Anterior cingulate cortex (tissue), 58 donors: ENCODE measurements around the gene TAF7.
A peak's percentile ranks its signal among the peaks of the same experiment; 100 is the strongest.
"Not testable (repeated sequence)": the region's sequence is repeated elsewhere in the genome, so short reads cannot be mapped to it uniquely, and the experiment has no call there.

Experiments
- DNase-seq, 58 donors: peaks; one replicate each; lab custom pipeline; 2025; lab: John Stamatoyannopoulos, UW

Gene TAF7, protein sequence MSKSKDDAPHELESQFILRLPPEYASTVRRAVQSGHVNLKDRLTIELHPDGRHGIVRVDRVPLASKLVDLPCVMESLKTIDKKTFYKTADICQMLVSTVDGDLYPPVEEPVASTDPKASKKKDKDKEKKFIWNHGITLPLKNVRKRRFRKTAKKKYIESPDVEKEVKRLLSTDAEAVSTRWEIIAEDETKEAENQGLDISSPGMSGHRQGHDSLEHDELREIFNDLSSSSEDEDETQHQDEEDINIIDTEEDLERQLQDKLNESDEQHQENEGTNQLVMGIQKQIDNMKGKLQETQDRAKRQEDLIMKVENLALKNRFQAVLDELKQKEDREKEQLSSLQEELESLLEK

DNA sequence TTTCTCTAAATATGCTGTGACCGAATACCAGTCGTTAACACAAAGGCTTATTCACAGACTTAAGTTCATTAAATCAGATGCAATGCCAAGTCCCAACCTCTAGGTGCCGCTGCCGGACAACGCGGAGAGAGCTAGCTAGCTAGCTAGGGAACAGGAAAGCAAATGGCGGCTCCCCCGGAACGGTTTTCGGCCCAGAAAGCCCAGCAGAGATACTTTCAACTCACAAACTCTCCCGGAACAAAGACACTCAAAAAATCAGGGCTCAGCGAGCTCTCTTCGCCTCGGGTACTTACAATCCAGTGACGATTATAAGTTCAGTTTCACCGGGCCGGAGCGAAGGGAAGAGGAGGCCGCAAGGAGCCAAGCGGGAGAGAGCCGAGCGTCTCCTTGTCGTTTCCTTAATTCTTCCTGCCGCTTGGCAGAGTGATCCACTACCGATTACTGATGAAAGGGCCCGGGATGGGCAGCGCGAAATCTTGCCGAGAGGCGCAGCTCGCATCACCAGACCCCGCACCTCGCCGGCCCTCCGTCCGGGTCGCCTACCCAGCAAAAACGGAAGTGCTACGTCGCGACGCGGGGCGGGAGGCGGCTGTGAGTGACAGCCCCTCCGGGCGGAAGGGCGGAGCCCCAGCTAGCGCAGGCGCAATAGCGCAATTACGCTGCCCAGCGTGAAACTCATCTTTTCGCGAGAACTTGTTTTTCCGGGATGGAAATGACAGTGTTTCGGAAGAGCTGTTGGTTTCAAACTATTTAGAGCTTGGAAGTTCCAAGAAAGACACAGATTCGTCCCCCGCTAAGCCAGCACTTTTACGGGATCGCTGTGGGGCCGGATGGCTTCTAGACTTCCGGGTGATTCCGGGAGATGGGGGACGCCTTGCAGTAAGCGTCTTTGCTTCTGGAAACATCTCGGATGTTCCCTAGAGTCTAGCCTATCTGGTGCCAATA lies at the start of gene TAF7:
Gene TAF7 (minus strand): TSS at position 560 of the 945 bp plus-strand sequence. CDS start 740 bp downstream, outside the sequence.
- DNase-seq = peak; percentile 9 to 91 (median 85)

DNA sequence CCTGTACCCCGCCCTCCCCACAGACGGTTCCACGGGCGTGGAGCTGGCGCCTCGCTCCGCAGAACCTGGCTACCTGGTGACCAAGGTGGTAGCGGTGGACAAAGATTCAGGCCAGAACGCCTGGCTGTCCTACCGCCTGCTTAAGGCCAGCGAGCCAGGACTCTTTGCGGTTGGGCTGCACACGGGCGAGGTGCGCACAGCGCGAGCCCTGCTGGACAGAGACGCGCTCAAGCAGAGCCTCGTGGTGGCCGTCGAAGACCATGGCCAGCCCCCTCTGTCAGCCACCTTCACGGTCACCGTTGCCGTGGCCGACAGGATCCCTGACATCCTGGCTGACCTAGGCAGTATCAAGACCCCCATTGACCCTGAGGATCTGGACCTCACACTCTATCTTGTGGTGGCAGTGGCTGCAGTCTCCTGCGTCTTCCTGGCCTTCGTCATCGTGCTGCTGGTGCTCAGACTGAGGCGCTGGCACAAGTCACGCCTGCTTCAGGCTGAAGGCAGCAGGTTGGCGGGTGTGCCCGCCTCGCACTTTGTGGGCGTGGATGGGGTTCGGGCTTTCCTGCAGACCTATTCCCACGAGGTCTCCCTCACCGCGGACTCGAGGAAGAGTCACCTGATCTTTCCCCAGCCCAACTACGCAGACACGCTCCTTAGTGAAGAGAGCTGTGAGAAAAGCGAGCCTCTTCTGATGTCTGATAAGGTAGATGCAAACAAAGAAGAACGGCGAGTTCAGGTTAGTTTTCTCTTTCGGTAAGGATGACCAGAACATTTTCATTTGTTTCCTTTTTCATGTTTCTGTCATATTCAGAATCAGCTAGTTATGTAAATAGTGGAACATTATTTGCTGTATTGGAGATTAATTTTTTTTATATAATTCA lies 45.7 kb upstream of the TAF7 start:
- DNase-seq = no peak

DNA sequence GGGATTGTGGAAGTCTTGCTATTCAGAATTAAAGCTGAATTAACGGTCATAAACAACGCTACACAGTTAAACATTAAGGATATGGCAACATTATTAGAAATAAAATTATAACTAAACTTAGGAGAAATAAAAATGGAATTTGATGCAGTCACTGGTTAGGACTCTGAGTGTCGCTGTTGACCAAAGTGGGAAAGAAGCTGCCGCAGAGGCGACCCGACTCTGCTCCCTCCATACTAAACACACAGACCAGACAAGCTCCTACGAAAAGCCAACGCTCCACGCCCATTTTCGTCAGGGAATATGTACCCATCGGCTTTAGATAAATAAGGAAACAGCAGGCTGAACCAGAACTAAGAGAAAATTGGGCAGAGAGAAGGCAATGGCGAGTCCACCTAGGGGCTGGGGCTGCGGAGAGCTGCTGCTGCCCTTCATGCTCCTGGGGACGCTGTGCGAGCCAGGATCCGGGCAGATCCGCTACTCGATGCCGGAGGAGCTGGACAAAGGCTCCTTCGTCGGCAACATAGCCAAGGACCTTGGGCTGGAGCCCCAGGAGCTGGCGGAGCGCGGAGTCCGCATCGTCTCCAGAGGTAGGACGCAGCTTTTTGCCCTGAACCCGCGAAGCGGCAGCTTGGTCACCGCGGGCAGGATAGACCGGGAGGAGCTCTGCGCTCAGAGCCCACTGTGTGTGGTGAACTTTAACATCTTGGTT lies 43.5 kb upstream of the TAF7 start, which contains the start of gene PCDHGA5:
Gene PCDHGA5 (plus strand): TSS at position 211 of the 709 bp plus-strand sequence. CDS start 169 bp downstream, at position 380.
- DNase-seq = no peak

DNA sequence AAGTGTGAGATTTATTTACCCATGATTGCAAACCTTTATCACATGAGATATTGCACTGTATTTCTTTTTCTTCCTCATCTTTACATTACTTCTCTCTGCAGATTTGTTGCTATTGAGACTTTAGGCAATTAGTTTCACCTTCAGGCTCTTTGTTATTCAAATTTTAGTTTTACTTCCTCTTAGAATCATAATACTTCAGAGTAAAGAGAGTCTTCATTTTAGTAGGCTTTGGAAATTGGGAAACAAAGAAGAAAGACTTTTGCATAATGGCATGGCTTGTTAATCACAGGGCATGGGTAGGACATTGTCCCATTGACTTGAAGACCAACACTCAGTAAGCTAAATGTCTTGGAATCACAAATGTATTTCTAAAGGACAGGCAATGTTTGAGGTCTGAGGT lies 42.1 kb upstream of the TAF7 start:
- DNase-seq = no peak

DNA sequence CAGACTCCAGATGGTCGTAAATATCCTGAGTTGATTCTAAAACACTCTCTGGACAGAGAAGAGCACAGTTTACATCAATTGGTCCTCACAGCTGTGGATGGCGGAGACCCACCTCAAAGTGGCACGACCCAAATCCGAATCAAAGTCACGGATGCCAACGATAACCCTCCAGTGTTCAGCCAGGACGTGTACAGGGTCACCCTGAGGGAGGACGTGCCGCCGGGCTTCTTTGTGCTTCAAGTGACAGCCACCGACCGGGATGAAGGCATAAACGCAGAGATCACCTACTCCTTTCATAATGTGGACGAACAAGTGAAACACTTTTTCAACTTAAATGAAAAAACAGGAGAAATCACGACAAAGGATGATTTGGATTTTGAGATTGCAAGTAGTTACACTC lies 40.1 kb upstream of the TAF7 start:
- DNase-seq = no peak

DNA sequence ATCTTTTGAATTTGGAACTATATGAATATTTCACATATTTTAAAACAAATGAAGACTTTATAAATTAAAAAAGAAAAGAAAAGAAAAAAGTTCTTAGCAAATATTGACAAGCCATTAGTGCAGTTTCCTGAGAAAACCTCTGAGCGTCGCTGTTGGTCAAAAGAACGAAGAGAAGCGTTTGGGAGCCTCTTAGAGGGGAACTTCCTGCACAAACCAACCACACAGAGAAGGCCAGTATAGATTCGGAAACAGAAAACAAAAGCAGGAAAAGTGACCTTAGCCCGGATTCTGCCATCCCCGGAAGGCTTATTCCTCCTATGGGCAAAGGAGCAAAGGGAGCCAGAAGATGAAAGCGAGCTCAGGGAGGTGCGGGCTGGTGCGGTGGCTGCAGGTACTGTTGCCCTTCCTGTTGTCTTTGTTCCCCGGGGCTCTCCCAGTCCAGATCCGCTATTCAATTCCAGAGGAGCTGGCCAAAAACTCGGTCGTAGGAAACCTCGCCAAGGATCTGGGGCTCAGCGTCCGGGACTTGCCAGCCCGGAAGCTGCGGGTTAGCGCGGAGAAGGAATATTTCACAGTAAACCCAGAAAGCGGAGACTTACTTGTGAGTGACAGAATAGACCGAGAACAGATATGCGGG lies 39.3 kb upstream of the TAF7 start, which contains the start of gene PCDHGB2:
Gene PCDHGB2 (plus strand): TSS at position 205 of the 637 bp plus-strand sequence. CDS start 142 bp downstream, at position 347.
- DNase-seq = no peak

DNA sequence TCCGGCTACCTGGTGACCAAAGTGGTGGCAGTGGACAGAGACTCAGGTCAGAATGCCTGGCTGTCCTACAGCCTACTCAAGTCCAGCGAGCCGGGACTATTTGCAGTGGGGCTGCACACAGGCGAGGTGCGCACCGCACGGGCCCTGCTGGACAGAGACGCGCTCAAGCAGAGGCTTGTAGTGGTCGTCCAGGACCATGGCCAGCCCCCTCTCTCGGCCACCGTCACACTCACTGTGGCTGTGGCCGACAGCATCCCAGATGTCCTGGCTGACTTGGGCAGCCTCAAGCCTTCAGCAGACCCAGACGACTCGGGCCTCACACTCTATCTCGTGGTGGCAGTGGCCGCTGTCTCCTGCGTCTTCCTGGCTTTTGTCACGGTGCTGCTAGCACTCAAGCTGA lies 36.4 kb upstream of the TAF7 start:
- no peak for DNase-seq

DNA sequence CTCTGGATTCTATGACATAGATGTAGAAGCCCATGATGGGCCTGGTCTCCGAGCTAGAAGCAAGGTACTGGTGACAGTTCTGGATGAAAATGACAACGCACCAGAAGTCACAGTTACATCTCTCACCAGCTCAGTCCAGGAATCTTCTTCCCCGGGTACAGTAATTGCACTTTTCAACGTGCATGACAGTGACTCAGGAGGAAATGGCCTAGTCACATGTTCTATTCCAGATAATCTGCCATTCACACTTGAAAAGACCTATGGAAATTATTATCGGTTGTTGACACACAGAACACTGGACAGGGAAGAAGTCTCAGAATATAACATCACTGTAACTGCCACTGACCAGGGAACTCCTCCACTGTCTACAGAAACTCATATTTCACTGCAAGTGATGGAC lies 35.5 kb upstream of the TAF7 start:
- DNase-seq = no peak

DNA sequence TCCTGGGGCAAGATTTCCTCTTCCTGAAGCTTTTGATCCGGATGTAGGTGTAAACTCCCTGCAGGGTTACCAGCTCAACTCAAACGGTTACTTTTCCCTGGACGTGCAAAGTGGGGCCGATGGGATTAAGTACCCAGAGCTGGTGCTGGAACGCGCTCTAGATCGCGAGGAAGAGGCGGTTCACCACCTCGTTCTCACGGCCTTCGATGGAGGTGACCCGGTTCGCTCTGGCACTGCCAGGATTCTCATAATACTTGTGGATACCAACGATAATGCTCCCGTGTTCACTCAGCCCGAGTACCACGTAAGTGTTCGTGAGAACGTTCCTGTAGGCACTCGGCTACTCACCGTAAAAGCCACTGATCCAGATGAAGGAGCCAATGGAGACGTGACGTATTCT lies 35.1 kb upstream of the TAF7 start:
- DNase-seq = no peak

DNA sequence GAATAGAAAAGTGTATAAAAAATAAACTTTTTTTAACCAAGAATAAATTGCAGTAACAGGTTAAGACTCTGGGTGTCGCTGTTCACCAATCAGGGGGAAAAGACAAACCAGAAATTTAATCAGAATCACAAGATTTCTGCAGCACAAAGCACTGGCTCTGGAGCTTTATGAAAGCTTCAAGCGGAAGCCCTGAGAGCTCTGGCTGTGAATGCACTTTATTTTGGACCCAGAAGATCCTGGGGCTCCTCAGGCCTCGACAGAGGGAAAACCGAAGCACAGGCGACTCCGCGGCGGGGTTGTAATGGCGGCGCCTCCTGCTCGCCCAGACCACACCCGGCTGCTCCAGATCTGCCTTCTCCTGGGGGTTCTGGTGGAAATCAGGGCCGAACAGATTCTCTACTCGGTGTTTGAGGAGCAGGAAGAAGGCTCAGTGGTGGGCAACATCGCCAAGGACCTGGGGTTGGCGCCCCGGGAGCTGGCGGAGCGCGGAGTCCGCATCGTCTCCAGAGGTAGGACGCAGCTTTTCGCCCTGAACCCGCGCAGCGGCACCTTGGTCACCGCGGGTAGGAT lies 34.4 kb upstream of the TAF7 start, which contains the start of gene PCDHGA4:
Gene PCDHGA4 (plus strand): TSS at position 122 of the 570 bp plus-strand sequence. CDS start 87 bp downstream, at position 209.
- DNase-seq = no peak

DNA sequence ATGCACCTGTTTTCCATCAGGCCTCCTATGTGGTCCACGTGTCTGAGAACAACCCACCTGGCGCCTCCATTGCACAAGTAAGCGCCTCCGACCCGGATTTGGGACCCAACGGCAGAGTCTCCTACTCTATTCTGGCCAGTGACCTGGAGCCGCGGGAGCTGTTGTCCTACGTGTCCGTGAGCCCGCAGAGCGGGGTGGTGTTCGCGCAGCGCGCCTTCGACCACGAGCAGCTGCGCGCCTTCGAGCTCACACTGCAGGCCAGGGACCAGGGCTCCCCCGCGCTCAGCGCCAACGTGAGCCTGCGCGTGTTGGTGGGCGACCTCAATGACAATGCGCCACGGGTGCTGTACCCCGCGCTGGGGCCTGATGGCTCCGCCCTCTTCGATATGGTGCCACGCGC lies 31.0 kb upstream of the TAF7 start:
- DNase-seq = no peak

DNA sequence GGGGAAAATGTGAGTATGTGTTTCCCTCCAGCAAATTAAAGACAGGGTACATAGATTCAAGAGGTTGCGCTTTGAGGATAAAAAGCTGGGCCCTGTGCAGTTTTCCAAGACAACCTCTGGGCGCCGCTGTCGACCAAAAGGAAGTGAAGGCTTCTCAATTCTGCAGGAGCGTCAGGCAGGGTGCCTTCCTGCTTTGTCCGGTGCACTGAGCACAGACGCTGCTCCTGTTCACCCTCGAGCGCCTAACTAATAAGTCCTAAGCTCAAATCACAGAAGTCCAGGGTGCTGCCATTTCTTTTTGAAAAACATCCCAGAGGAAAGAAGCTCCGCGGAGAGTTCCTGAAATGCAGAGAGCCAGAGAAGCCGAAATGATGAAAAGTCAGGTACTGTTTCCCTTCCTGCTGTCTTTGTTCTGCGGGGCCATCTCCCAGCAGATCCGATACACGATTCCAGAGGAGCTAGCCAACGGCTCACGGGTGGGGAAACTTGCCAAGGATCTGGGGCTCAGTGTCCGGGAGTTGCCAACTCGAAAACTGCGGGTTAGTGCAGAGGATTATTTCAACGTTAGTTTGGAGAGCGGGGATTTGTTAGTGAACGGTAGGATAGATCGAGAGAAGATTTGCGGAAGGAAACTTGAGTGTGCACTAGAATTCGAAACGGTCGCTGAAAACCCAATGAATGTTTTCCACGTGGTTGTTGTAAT lies 29.5 kb upstream of the TAF7 start, which contains the start of gene PCDHGB1:
Gene PCDHGB1 (plus strand): TSS at position 183 of the 703 bp plus-strand sequence. CDS start 162 bp downstream, at position 345.
- peak in 8 of 58 donors; percentile 3 to 25 (median 10) for DNase-seq

DNA sequence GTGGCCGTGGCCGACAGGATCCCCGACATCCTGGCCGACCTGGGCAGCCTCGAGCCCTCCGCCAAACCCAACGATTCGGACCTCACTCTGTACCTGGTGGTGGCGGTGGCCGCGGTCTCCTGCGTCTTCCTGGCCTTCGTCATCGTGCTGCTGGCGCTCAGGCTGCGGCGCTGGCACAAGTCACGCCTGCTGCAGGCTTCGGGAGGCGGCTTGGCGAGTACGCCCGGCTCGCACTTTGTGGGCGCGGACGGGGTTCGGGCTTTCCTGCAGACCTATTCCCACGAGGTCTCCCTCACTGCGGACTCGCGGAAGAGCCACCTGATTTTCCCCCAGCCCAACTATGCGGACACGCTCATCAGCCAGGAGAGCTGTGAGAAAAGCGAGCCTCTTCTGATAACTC lies 25.4 kb upstream of the TAF7 start:
- DNase-seq = not testable (repeated sequence)

DNA sequence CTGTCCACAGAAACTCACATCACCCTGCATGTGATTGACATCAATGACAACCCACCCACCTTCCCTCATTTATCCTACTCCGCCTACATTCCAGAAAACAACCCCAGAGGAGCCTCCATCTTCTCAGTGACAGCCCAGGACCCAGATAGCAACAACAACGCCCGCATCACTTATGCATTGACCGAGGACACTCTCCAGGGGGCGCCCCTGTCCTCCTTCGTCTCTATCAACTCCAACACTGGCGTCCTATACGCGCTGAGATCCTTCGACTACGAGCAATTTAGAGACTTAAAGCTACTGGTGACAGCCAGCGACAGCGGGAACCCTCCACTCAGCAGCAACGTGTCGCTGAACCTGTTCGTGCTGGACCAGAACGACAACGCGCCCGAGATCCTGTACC lies 24.7 kb upstream of the TAF7 start:
- DNase-seq = no peak

DNA sequence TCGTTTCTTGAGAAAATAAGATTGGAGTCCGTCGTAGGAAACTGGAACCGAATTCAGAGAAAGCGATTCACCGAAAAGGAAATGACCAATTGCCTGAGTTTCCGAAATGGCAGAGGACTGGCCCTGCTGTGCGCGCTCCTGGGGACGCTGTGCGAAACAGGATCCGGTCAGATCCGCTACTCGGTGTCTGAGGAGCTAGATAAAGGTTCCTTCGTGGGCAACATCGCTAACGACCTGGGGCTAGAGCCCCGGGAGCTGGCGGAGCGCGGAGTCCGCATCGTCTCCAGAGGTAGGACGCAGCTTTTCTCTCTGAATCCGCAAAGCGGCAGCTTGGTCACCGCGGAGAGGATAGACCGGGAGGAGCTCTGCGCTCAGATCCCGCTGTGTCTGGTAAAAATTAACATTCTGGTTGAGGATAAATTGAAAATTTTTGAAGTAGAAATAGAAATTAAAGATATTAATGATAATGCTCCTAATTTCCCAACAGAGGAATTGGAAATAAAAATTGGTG lies 23.4 kb upstream of the TAF7 start:
- no peak for DNase-seq

DNA sequence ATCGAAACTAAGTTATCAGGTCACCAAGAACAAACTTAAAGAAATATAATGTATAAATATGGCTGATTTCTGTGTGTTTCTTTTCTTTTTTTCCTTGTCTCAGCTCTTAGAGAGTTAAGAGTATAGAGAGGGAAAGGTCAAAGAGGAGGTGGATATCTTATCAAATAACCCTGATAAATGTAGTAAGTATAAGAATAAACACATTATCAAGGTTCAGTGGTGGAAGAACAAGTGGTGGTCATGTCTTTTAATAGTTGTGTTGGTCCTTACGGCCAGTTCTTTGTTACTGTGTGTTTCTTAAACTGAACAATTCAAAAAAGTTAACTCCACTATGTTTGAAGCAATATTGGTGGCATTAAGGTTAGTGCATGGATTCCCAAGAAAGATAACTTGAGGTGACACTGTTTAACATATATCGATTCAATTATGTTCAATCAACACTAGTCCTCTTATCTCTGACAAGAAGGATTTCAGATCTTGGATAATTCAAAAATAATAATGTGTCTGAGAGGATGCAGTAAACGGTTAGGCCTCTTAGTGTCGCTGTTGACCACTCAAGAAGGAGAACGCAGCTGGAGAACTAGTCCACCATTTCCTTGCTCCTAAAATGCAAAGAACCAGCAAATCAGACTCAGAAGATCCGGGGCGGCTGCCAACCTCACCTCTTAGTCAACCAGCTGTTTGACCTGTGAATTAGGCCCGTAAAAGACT lies 22.8 kb upstream of the TAF7 start, which contains the start of gene PCDHGA3:
Gene PCDHGA3 (plus strand): TSS at position 588 of the 711 bp plus-strand sequence. CDS start 205 bp downstream, outside the sequence.
- DNase-seq = no peak

DNA sequence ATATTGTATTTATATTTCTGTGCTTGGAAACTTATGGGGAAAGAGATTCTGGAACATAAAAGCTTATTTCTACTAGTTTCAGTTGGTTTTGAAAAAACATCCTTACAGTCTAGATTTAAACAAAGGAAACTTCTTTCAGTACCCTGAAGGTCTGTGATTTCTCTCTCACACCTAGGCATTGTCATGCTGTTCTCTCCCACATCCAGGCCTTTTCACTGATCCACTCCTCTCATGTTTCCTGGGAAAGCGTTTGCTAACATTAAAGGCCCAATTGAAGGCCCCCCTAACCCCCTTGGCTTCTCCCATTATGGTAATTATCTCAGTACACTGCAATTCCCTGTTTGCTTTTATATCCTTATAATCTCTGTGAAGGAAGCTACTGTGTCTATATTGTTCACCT lies 22.2 kb upstream of the TAF7 start:
- DNase-seq = no peak
